A549 (cell line): ENCODE measurements around the gene GSTM2. TPM values are rescaled to one million over a fixed set of nuclear protein-coding genes. Genes with fewer than 3 reads are reported as not detected.

ENCODE experiments used
- ATAC-seq, 2 experiments: fragments of 200-7000 bp in 1 of 2; fragments of >200 bp in 1 of 2; cut with Nextera tagmentation in 1 of 2; cut with Tn5 transposase in 1 of 2; 3 replicates each; pipeline versions ENCODE4 v1.8.0 to v1.9.1; 2018 to 2020; ENCODE audit warnings: mild to moderate bottlenecking in 1 of 2, moderate library complexity in 1 of 2
- CTCF ChIA-PET: fragments of 300-600 bp; sonication (Branson Sonifier 250); formaldehyde crosslinking; extraction: SDS; loops from one replicate; lab custom pipeline; 2021; ENCODE audit warnings: antibody characterized with exemption, inconsistent platforms; lab: Yijun Ruan, JAX
- POLR2A ChIA-PET: fragments of 350-600 bp; formaldehyde crosslinking; extraction: SDS; loops from one replicate; lab custom pipeline; 2021; ENCODE audit warnings: antibody characterized with exemption, inconsistent platforms; lab: Yijun Ruan, JAX
- DNase-seq, 2 experiments: peaks; one replicate each; pipeline versions ENCODE4 v3.0.0 to v3.0.0-alpha.2; 2011 to 2016; ENCODE audit warnings: low read depth in 1 of 2, low spot score in 1 of 2
- FAIRE-seq: peaks from 2 replicates; lab custom pipeline; 2011; peaks lifted over from hg19 to GRCh38; lab: Jason Lieb, UNC
- H3K27ac ChIP-seq, 2 experiments: fragments of >200 bp; sonication (Bioruptor Twin); formaldehyde crosslinking; 3 replicates each; pipeline ENCODE4 v1.5.1; 2016 to 2017
- H3K4me1 ChIP-seq: fragments of >200 bp; sonication (Bioruptor Twin); formaldehyde crosslinking; 3 replicates; pipeline ENCODE4 v1.6.1; 2016
- H3K4me2 ChIP-seq: fragments of >200 bp; sonication (Bioruptor Twin); formaldehyde crosslinking; 3 replicates; pipeline ENCODE4 v1.6.1; 2016
- H3K4me3 ChIP-seq: fragments of >200 bp; sonication (Bioruptor Twin); formaldehyde crosslinking; 3 replicates; pipeline ENCODE4 v1.5.1; 2016
- H3K9me3 ChIP-seq: fragments of >200 bp; sonication (Bioruptor Twin); formaldehyde crosslinking; 3 replicates; pipeline ENCODE4 v1.6.1; 2016
- BHLHE40 ChIP-seq: IDR thresholded peaks from 2 replicates; pipeline ENCODE4 v1.6.1; 2012; ENCODE audit warnings: low read depth, low read length, inconsistent platforms
- FOSB ChIP-seq: fragments of 250-450 bp; sonication (Bioruptor Pico); IDR thresholded peaks from 2 replicates; pipeline ENCODE4 v1.5.0; 2020; ENCODE audit warnings: mild to moderate bottlenecking, moderate library complexity
- FOSL2 ChIP-seq, 2 experiments: fragments of 450-650 bp in 1 of 2; fragments of >200 bp in 1 of 2; sonication (Bioruptor Twin) in 1 of 2; formaldehyde crosslinking; IDR thresholded peaks; 2 replicates each; pipeline versions ENCODE4 v1.5.0 to v1.6.1; 2016 to 2020; ENCODE audit warnings: mild to moderate bottlenecking in 1 of 2, moderate library complexity in 1 of 2
- HEYL ChIP-seq: fragments of 250-450 bp; sonication (Bioruptor Pico); IDR thresholded peaks from 2 replicates; pipeline ENCODE4 v1.8.0; 2021; ENCODE audit warnings: mild to moderate bottlenecking, moderate library complexity
- HOXA7 ChIP-seq: fragments of 250-450 bp; sonication (Bioruptor Pico); IDR thresholded peaks from 2 replicates; pipeline ENCODE4 v1.5.0; 2020; ENCODE audit warnings: mild to moderate bottlenecking, moderate library complexity
- HOXB13 ChIP-seq: fragments of 250-450 bp; sonication (Bioruptor Pico); IDR thresholded peaks from 2 replicates; pipeline ENCODE4 v1.5.0; 2020; ENCODE audit warnings: low read depth, mild to moderate bottlenecking, moderate library complexity
- JUN ChIP-seq, 2 experiments: fragments of >200 bp; sonication (Bioruptor Twin); formaldehyde crosslinking; IDR thresholded peaks; 2 replicates in 1 of 2; 3 replicates in 1 of 2; pipeline ENCODE4 v1.6.1; 2016 to 2017
- KDM5A ChIP-seq: fragments of 200-600 bp; sonication (generic); IDR thresholded peaks from 2 replicates; pipeline ENCODE4 v1.6.1; 2016; ENCODE audit warnings: antibody characterized with exemption, mild to moderate bottlenecking
- MAZ ChIP-seq: fragments of 150-350 bp; IDR thresholded peaks from 2 replicates; pipeline ENCODE4 v1.6.1; 2014; ENCODE audit warnings: antibody characterized with exemption, low read depth, low read length, borderline replicate concordance
- NFE2L2 ChIP-seq: fragments of 150-350 bp; conservative IDR thresholded peaks from 2 replicates; pipeline ENCODE4 v1.6.1; 2014; ENCODE audit warnings: low read length
- NR3C1 ChIP-seq: fragments of >200 bp; sonication (Bioruptor Twin); formaldehyde crosslinking; IDR thresholded peaks from 3 replicates; pipeline ENCODE4 v1.6.1; 2017
- POLR2AphosphoS2 ChIP-seq: conservative IDR thresholded peaks from 2 replicates; pipeline ENCODE4 v1.6.1; 2012; ENCODE audit warnings: low read length, improper control_type of control experiment, inconsistent platforms
- RARB ChIP-seq: fragments of 250-450 bp; sonication (Bioruptor Pico); IDR thresholded peaks from 2 replicates; pipeline ENCODE4 v1.8.0; 2021; ENCODE audit warnings: mild to moderate bottlenecking, moderate library complexity
- RFX5 ChIP-seq: fragments of 450-650 bp; IDR thresholded peaks from 2 replicates; pipeline ENCODE4 v1.7.1; 2014; ENCODE audit warnings: antibody characterized with exemption, mild to moderate bottlenecking, moderate library complexity
- SMC3 ChIP-seq: fragments of >200 bp; sonication (Bioruptor Twin); formaldehyde crosslinking; IDR thresholded peaks from 3 replicates; pipeline ENCODE4 v1.6.1; 2018; ENCODE audit warnings: inconsistent platforms
- SREBF2 ChIP-seq: fragments of 450-650 bp; IDR thresholded peaks from 2 replicates; pipeline ENCODE4 v1.6.1; 2014; ENCODE audit warnings: mild to moderate bottlenecking, moderate library complexity
- TP53 ChIP-seq: fragments of 250-450 bp; sonication (Bioruptor Pico); IDR thresholded peaks from 2 replicates; pipeline ENCODE4 v1.5.0; 2021; ENCODE audit warnings: mild to moderate bottlenecking, moderate library complexity
- ZC3H11A ChIP-seq: fragments of 450-650 bp; IDR thresholded peaks from 2 replicates; pipeline ENCODE4 v1.6.1; 2014; ENCODE audit warnings: antibody characterized with exemption, mild to moderate bottlenecking
- WGBS: methylation state at CpG from one replicate; pipeline ENCODE4 v1.1.6; 2017; ENCODE audit errors: missing lambda C conversion rate; 5-methylcytosine and 5-hydroxymethylcytosine counted together
- polyA minus RNA-seq: library from RNA; depleted of rRNA, polyadenylated mRNA; stranded (reverse); fragments of >200 nt; gene quantifications from 2 replicates; pipeline ENCODE4 v1.2.3, GENCODE V29; 2011; rRNA and poly(A)+ RNA removed
- polyA plus RNA-seq, 4 experiments: library from polyadenylated mRNA; depleted of rRNA in 3 of 4; stranded (reverse); fragments of >200 nt; fragmentation: RNase III in 1 of 4; extraction: RNeasy Plus Mini Kit Qiagen cat#74134 plus additional on column Dnase treatment in 1 of 4; gene quantifications; 2 replicates in 3 of 4; 3 replicates in 1 of 4; pipeline ENCODE4 v1.2.3, GENCODE V29; 2011 to 2017
- TF ChIP-seq, protein P1 (sequence below): IDR thresholded peaks from 2 replicates; pipeline ENCODE4 v1.6.1; 2012; ENCODE audit warnings: low read depth, borderline replicate concordance
- TF ChIP-seq, protein P2 (sequence below): fragments of 250-450 bp; sonication (Bioruptor Pico); IDR thresholded peaks from 2 replicates; pipeline ENCODE4 v1.5.0; 2021; ENCODE audit warnings: mild to moderate bottlenecking, moderate library complexity, borderline replicate concordance
- TF ChIP-seq, protein P3 (sequence below): fragments of 250-450 bp; sonication (Bioruptor Pico); IDR thresholded peaks from 2 replicates; pipeline ENCODE4 v1.5.0; 2020; ENCODE audit warnings: low read depth, mild to moderate bottlenecking, moderate library complexity
- TF ChIP-seq, protein P4 (sequence below): IDR thresholded peaks from 2 replicates; pipeline ENCODE4 v1.6.1; 2012

GSTM2 gene
- polyA plus RNA-seq (2011; rRNA removed) (4.8 and 6.0 TPM in 2 replicates), polyA plus RNA-seq (2017; fragmentation: RNase III; extraction: RNeasy Plus Mini Kit Qiagen cat#74134 plus additional on column Dnase treatment) (5.3 to 7.2 TPM (median 6.5 TPM) in 3 replicates), polyA minus RNA-seq (3.4 and 4.5 TPM in 2 replicates)
- polyA plus RNA-seq (2012; cell fraction: cytosol; rRNA removed) = 5.0 and 6.5 TPM in 2 replicates
- 20.1 and 25.5 TPM in 2 replicates for polyA plus RNA-seq (2012; cell fraction: nucleus; rRNA removed)

DNA sequence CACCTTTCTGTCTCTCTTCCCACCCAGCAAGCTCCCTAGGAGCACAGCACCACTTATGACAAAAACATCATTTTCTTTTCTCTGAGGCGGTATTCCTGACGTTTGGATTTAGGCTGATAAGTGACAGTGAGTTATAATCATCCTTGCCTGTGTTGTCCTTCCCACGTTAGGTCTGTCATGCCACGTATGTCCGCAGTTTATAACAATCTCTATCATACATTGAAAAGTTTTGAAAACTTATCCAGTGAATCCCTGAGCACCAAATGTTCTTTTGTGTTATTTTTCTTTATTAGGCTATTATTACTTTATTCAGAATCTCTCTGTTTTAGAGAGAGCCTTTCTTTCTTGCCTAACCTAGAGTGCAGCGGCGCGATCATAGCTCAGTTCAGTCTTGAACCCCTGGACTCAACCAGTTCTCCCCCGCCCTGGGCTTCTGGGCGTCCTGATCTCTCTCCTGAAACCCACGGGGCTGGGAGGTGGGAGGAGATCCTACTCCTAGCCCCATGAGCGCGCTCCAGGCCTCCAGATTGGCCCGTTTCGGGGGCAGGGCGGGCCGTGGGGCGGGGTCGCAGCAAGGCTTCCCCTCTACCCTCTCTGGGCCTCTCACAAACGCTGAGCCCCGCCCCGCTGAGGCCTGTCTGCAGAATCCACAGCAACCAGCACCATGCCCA lies at the start of gene GSTM2:
Gene GSTM2 (plus strand): TSS at position 606 of the 671 bp plus-strand sequence. CDS start 59 bp downstream, at position 665.
- Histone ChIP-seq H3K27ac (no peak within 1 kb of the TSS), H3K4me1 (peaks cover 4% of the 10 kb centered on the region; the same call in 1 of the 3 replicates), H3K4me2 (peak within 1 kb of the TSS; percentile 39), H3K4me3 (no peak within 1 kb of the TSS; the same call in 2 of the 3 replicates), H3K9me3 (no peaks in the 10 kb centered on the region)
- ChIA-PET POLR2A (no interaction called here), CTCF (interaction anchor here (1.5 to 1.6 kb wide), 3 partner anchors 10 to 317 kb away, joined by 3 to 4 read pairs (median 4); partner anchors contain the start of gene AHCYL1)
- FAIRE-seq (no peak), ATAC-seq (peak; percentile 90 to 100), DNase-seq (peak in 1 of 2 experiments; percentile 39)
- no peak for TF ChIP-seq MAZ
- no peak for TF ChIP-seq HOXA7 (CRISPR knock-in tag)
- TF ChIP-seq ZC3H11A = no peak
- no peak for TF ChIP-seq POLR2AphosphoS2
- no peak for TF ChIP-seq FOSL2 (IDR thresholded peaks at IDR 0.05)
- TF ChIP-seq FOSL2 (CRISPR knock-in tag; IDR thresholded peaks at IDR 0.05) = no peak
- TF ChIP-seq KDM5A = no peak
- TF ChIP-seq, protein P1, sequence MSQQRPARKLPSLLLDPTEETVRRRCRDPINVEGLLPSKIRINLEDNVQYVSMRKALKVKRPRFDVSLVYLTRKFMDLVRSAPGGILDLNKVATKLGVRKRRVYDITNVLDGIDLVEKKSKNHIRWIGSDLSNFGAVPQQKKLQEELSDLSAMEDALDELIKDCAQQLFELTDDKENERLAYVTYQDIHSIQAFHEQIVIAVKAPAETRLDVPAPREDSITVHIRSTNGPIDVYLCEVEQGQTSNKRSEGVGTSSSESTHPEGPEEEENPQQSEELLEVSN = no peak
- no peak for TF ChIP-seq BHLHE40
- TF ChIP-seq NR3C1 = no peak
- no peak for TF ChIP-seq TP53 (CRISPR knock-in tag)
- no peak for TF ChIP-seq SREBF2
- no peak for TF ChIP-seq HOXB13 (CRISPR knock-in tag)
- WGBS = 47% methylated on average over 8 of the region's 22 CpGs

DNA sequence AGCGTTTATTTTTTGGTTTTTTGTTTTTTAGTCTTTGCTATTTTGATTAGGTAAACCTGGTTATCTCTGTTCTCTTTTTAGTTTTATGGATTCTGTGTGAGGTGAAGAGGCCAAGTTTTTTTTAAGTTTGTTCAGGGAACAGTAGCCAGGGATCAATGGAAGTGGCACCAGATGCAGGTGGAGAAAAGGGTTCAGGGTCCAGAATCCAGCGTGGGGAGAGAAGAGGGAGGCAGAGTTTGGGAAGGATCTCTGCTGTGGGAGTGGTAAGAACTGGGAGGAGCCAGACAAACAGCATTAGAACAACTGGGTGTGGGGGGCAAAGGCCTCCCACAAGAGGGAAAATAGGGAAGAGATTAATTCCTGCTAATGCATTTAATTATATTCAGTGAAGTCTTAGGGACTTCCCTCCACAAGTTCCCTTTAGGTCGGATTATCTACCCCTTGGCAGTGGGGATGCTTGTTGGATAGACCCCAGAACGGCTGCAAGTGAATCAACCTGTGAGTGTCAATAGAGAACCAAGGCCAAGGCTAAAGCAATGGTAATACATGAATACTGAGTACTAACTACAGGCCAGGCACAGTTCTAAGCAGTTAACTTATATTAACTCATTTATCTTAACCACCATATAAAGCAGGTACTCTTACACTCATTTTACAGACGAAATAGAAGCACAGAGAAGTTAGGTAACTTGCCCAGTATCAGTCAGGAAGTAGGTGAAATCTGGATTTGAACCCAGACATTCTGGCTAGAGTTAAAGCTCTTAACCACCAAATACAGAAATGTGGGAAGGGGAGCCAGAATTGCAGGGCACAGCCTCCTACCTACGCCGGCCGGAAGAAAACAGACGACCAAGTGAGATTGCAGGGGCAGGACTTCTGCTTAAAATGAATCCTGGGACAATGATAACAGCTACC lies 48.9 kb upstream of the GSTM2 start:
- FAIRE-seq = no peak
- WGBS = 34% methylated on average over 9 of the region's 9 CpGs
- Histone ChIP-seq H3K9me3 (no peaks in the 10 kb centered on the region), H3K4me2 (peak overlapping the region; percentile 89), H3K4me3 (peak overlapping the region; percentile 90), H3K4me1 (peaks cover 31% of the 10 kb centered on the region), H3K27ac (peak overlapping the region; percentile 93 to 98)
- ATAC-seq = no peak
- POLR2A ChIA-PET = interaction anchor here (2.2 kb wide), 1 partner anchor 70 kb away, joined by 27 read pairs; the partner anchor contains the start of gene GNAI3
- TF ChIP-seq JUN (IDR thresholded peaks at IDR 0.05) = no peak
- TF ChIP-seq, protein P2, sequence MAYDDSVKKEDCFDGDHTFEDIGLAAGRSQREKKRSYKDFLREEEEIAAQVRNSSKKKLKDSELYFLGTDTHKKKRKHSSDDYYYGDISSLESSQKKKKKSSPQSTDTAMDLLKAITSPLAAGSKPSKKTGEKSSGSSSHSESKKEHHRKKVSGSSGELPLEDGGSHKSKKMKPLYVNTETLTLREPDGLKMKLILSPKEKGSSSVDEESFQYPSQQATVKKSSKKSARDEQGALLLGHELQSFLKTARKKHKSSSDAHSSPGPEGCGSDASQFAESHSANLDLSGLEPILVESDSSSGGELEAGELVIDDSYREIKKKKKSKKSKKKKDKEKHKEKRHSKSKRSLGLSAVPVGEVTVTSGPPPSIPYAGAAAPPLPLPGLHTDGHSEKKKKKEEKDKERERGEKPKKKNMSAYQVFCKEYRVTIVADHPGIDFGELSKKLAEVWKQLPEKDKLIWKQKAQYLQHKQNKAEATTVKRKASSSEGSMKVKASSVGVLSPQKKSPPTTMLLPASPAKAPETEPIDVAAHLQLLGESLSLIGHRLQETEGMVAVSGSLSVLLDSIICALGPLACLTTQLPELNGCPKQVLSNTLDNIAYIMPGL (CRISPR knock-in tag) = no peak
- TF ChIP-seq BHLHE40 = no peak
- TF ChIP-seq RFX5 = no peak
- no peak for TF ChIP-seq SMC3
- TF ChIP-seq RARB (CRISPR knock-in tag) = no peak
- TF ChIP-seq FOSB (CRISPR knock-in tag) = no peak
- TF ChIP-seq NR3C1 = no peak
- TF ChIP-seq, protein P3, sequence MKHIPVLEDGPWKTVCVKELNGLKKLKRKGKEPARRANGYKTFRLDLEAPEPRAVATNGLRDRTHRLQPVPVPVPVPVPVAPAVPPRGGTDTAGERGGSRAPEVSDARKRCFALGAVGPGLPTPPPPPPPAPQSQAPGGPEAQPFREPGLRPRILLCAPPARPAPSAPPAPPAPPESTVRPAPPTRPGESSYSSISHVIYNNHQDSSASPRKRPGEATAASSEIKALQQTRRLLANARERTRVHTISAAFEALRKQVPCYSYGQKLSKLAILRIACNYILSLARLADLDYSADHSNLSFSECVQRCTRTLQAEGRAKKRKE (CRISPR knock-in tag) = no peak
- TF ChIP-seq, protein P1 = no peak
- no peak for TF ChIP-seq HEYL (CRISPR knock-in tag)
- TF ChIP-seq, protein P4, sequence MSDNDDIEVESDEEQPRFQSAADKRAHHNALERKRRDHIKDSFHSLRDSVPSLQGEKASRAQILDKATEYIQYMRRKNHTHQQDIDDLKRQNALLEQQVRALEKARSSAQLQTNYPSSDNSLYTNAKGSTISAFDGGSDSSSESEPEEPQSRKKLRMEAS = no peak
- no peak for TF ChIP-seq NFE2L2
- CTCF ChIA-PET = interaction anchor here (0.6 to 1.1 kb wide), 3 partner anchors 14 to 20 kb away, joined by 3 to 4 read pairs (median 3); no protein-coding TSS in a partner anchor
- DNase-seq = no peak
